SK-N-SH (cell line): ENCODE data around the gene TCHHL1. TPM values are rescaled to one million over a fixed set of nuclear protein-coding genes. Genes with fewer than 3 reads are reported as not detected.

ENCODE experiments used
- CTCF ChIA-PET: fragments of 300-600, 350-600 bp; formaldehyde crosslinking; extraction: SDS; loops from one replicate; lab custom pipeline; 2021; lab: Yijun Ruan, JAX
- POLR2A ChIA-PET: fragments of 350-600 bp; sonication (Branson Sonifier 250); formaldehyde crosslinking; extraction: SDS; loops from one replicate; lab custom pipeline; 2020; ENCODE audit warnings: antibody characterized with exemption, inconsistent platforms; lab: Yijun Ruan, JAX
- DNase-seq: peaks from one replicate; pipeline ENCODE4 v3.0.0; 2012
- H2AFZ ChIP-seq: fragments of 200-600 bp; sonication (generic); 2 replicates; pipeline ENCODE4 v1.8.1; 2016; ENCODE audit warnings: antibody characterized with exemption, mild to moderate bottlenecking, low read depth
- H3F3A ChIP-seq: fragments of 200-600 bp; sonication (generic); replicated peaks from 2 replicates; pipeline ENCODE3; 2016; ENCODE audit warnings: antibody characterized with exemption, mild to moderate bottlenecking; ENCODE audit not compliant: insufficient read depth
- H3K27ac ChIP-seq, 2 experiments: fragments of 200-500 bp in 1 of 2; fragments of 200-600 bp in 1 of 2; sonication (Bioruptor generic) in 1 of 2; sonication (generic), shearing (Covaris generic) in 1 of 2; 2 replicates each; pipeline versions ENCODE4 v1.5.1 to v1.6.1; 2014 to 2016; ENCODE audit warnings: low read depth in 2 of 2, inconsistent platforms in 1 of 2, low read length in 1 of 2, mild to moderate bottlenecking in 1 of 2, mixed read lengths in 1 of 2
- H3K27me3 ChIP-seq: fragments of 200-600 bp; sonication (generic), shearing (Covaris generic); 2 replicates; pipeline ENCODE4 v1.6.1; 2016; ENCODE audit warnings: mixed run types; ENCODE audit not compliant: insufficient read depth
- H3K36me3 ChIP-seq, 2 experiments: fragments of 200-500 bp in 1 of 2; fragments of 200-600 bp in 1 of 2; sonication (Bioruptor generic) in 1 of 2; sonication (generic) in 1 of 2; replicated peaks in 1 of 2; 2 replicates each; pipeline versions ENCODE3 to v1.5.1; 2014 to 2016; ENCODE audit warnings: low read length in 1 of 2, mild to moderate bottlenecking in 1 of 2; ENCODE audit not compliant: insufficient read depth in 2 of 2, control insufficient read depth in 1 of 2
- H3K4me1 ChIP-seq, 2 experiments: fragments of 200-500 bp in 1 of 2; fragments of 200-600 bp in 1 of 2; sonication (Bioruptor generic) in 1 of 2; sonication (generic), shearing (Covaris generic) in 1 of 2; 2 replicates each; pipeline versions ENCODE4 v1.5.1 to v1.6.1; 2014 to 2016; ENCODE audit warnings: low read depth in 1 of 2, low read length in 1 of 2, mixed run types in 1 of 2; ENCODE audit not compliant: insufficient read depth in 2 of 2, control insufficient read depth in 1 of 2
- H3K4me2 ChIP-seq: fragments of 200-600 bp; sonication (generic), shearing (Covaris generic); 2 replicates; pipeline ENCODE4 v1.6.1; 2017; ENCODE audit warnings: mixed run types
- H3K4me3 ChIP-seq, 2 experiments: fragments of 200-500 bp in 1 of 2; fragments of 200-600 bp in 1 of 2; sonication (Bioruptor generic) in 1 of 2; sonication (generic), shearing (Covaris generic) in 1 of 2; 2 replicates each; pipeline versions ENCODE4 v1.5.1 to v1.8.1; 2014 to 2016; ENCODE audit warnings: low read depth in 2 of 2, inconsistent platforms in 1 of 2, low read length in 1 of 2, mild to moderate bottlenecking in 1 of 2, mixed read lengths in 1 of 2, moderate library complexity in 1 of 2
- H3K79me2 ChIP-seq: fragments of 200-600 bp; sonication (generic); 2 replicates; pipeline ENCODE4 v1.8.1; 2017; ENCODE audit warnings: mild to moderate bottlenecking; ENCODE audit not compliant: insufficient read depth
- H3K9ac ChIP-seq: fragments of 200-600 bp; sonication (generic); 2 replicates; pipeline ENCODE4 v1.6.1; 2017; ENCODE audit warnings: mixed run types
- H3K9me2 ChIP-seq: fragments of 200-600 bp; sonication (generic); 2 replicates; pipeline ENCODE4 v1.6.1; 2017; ENCODE audit warnings: mixed run types
- H3K9me3 ChIP-seq: fragments of 200-600 bp; sonication (generic); 2 replicates; pipeline ENCODE4 v1.6.1; 2017; ENCODE audit warnings: mixed run types, mild to moderate bottlenecking, moderate library complexity
- H4K20me1 ChIP-seq: fragments of 200-600 bp; sonication (generic); 2 replicates; pipeline ENCODE4 v1.6.1; 2017; ENCODE audit warnings: mild to moderate bottlenecking, mixed run types; ENCODE audit not compliant: insufficient read depth
- CHD2 ChIP-seq: fragments of 150-350 bp; IDR thresholded peaks from 2 replicates; pipeline ENCODE4 v1.6.1; 2018; ENCODE audit warnings: low read length; ENCODE audit not compliant: partially characterized antibody
- ELF1 ChIP-seq: IDR thresholded peaks from 2 replicates; pipeline ENCODE4 v1.4.0; 2012
- EZH2phosphoT487 ChIP-seq: fragments of 200-600 bp; sonication (generic); IDR thresholded peaks from 2 replicates; pipeline ENCODE4 v1.6.1; 2017; ENCODE audit warnings: low read depth, mixed run types, mild to moderate bottlenecking, antibody characterized with exemption, moderate library complexity, borderline replicate concordance
- MXI1 ChIP-seq: IDR thresholded peaks from 2 replicates; pipeline ENCODE4 v1.6.1; 2012; ENCODE audit warnings: mild to moderate bottlenecking, low read depth, low read length, improper control_type of control experiment
- NFIC ChIP-seq: IDR thresholded peaks from 2 replicates; pipeline ENCODE4 v1.4.0; 2012; ENCODE audit warnings: borderline replicate concordance
- NRF1 ChIP-seq: IDR thresholded peaks from 2 replicates; pipeline ENCODE4 v1.6.1; 2012; ENCODE audit warnings: low read depth, mild to moderate bottlenecking, low read length
- RAD21 ChIP-seq: IDR thresholded peaks from 2 replicates; pipeline ENCODE4 v1.6.1; 2012; ENCODE audit warnings: mild to moderate bottlenecking, low read length
- RFX5 ChIP-seq: IDR thresholded peaks from 2 replicates; pipeline ENCODE4 v1.6.1; 2012; ENCODE audit warnings: mild to moderate bottlenecking, improper control_type of control experiment, low read length
- RXRA ChIP-seq: IDR thresholded peaks from 2 replicates; pipeline ENCODE4 v1.4.0; 2012; ENCODE audit warnings: low read depth, mild to moderate bottlenecking, borderline replicate concordance
- SIN3A ChIP-seq: IDR thresholded peaks from 2 replicates; pipeline ENCODE4 v1.6.1; 2012; ENCODE audit warnings: low read depth, mild to moderate bottlenecking, low read length, moderate library complexity, borderline replicate concordance
- SMC3 ChIP-seq: IDR thresholded peaks from 2 replicates; pipeline ENCODE4 v1.6.1; 2012; ENCODE audit warnings: low read depth, low read length, improper control_type of control experiment
- TAF1 ChIP-seq: IDR thresholded peaks from 2 replicates; pipeline ENCODE4 v1.6.1; 2012; ENCODE audit warnings: low read depth, mild to moderate bottlenecking, low read length, moderate library complexity, borderline replicate concordance
- TCF12 ChIP-seq: IDR thresholded peaks from 2 replicates; pipeline ENCODE4 v1.4.0; 2012
- TEAD4 ChIP-seq: IDR thresholded peaks from 2 replicates; pipeline ENCODE4 v1.4.0; 2012; ENCODE audit warnings: mild to moderate bottlenecking, borderline replicate concordance; ENCODE audit not compliant: insufficient read depth
- WGBS: methylation state at CpG from one replicate; pipeline ENCODE4 v1.1.6; 2017; ENCODE audit warnings: low lambda C conversion rate; 5-methylcytosine and 5-hydroxymethylcytosine counted together
- polyA plus RNA-seq, 3 experiments: library from polyadenylated mRNA; depleted of rRNA; stranded (reverse); fragments of >200 nt; gene quantifications; 2 replicates each; pipeline ENCODE4 v1.2.3, GENCODE V29; 2012
- TF ChIP-seq, protein P1 (sequence below): IDR thresholded peaks from 2 replicates; pipeline ENCODE4 v1.4.0; 2012; ENCODE audit warnings: low read depth
- TF ChIP-seq, protein P2 (sequence below): IDR thresholded peaks from 2 replicates; pipeline ENCODE4 v1.6.1; 2012; ENCODE audit warnings: mild to moderate bottlenecking, low read depth, low read length, moderate library complexity
- TF ChIP-seq, protein P3 (sequence below): fragments of 200-600 bp; sonication (generic); IDR thresholded peaks from 2 replicates; pipeline ENCODE4 v1.6.1; 2017; ENCODE audit warnings: antibody characterized with exemption, mild to moderate bottlenecking, moderate library complexity
- TF ChIP-seq, protein P4 (sequence below): fragments of 150-350 bp; IDR thresholded peaks from 2 replicates; pipeline ENCODE4 v1.6.1; 2016; ENCODE audit warnings: mild to moderate bottlenecking, low read depth, low read length

TCHHL1 gene
- polyA plus RNA-seq, 1 of the 3 experiments (the other 2 are of a cell fraction), result not detected

DNA sequence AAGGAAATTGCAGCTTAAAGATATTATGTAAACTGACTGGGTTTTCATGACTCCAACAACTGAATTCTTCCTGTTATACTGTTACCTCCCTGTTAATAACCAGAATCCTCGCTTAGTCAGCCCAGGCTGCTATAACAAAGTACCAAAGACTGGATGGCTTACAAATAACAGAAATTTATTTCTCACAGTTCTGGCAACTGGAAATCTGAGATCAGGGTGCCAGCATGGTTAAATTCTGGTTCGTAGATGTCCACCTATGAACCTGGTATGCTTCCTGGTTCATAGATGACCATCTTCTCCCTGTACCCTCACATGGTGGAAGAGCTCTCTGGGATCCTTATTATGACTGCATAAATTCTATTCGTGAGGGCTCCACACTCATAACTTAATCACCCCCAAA lies 8.1 kb upstream of the TCHHL1 start:
- Histone ChIP-seq H3K27me3 (peaks cover 19% of the 10 kb centered on the region; the same call in 1 of the 2 replicates), H3F3A (no peaks in the 10 kb centered on the region), H3K9ac (no peak overlapping the region), H4K20me1 (no peaks in the 10 kb centered on the region), H3K4me1 (no peaks in the 10 kb centered on the region), H3K4me3 (no peak overlapping the region), H3K4me2 (no peak overlapping the region), H3K36me3 (no peaks in the 10 kb centered on the region), H3K9me3 (no peaks in the 10 kb centered on the region; the same call in 1 of the 2 replicates), H2AFZ (no peak overlapping the region), H3K27ac (no peak overlapping the region), H3K79me2 (no peaks in the 10 kb centered on the region), H3K9me2 (no peaks in the 10 kb centered on the region)
- ChIA-PET POLR2A (no interaction called here), CTCF (no interaction called here)
- TF ChIP-seq, protein P1, sequence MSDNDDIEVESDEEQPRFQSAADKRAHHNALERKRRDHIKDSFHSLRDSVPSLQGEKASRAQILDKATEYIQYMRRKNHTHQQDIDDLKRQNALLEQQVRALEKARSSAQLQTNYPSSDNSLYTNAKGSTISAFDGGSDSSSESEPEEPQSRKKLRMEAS, result no peak
- TF ChIP-seq NFIC (no peak), SIN3A (no peak), RXRA (no peak), TAF1 (no peak), MXI1 (no peak), RAD21 (no peak)
- TF ChIP-seq, protein P2, sequence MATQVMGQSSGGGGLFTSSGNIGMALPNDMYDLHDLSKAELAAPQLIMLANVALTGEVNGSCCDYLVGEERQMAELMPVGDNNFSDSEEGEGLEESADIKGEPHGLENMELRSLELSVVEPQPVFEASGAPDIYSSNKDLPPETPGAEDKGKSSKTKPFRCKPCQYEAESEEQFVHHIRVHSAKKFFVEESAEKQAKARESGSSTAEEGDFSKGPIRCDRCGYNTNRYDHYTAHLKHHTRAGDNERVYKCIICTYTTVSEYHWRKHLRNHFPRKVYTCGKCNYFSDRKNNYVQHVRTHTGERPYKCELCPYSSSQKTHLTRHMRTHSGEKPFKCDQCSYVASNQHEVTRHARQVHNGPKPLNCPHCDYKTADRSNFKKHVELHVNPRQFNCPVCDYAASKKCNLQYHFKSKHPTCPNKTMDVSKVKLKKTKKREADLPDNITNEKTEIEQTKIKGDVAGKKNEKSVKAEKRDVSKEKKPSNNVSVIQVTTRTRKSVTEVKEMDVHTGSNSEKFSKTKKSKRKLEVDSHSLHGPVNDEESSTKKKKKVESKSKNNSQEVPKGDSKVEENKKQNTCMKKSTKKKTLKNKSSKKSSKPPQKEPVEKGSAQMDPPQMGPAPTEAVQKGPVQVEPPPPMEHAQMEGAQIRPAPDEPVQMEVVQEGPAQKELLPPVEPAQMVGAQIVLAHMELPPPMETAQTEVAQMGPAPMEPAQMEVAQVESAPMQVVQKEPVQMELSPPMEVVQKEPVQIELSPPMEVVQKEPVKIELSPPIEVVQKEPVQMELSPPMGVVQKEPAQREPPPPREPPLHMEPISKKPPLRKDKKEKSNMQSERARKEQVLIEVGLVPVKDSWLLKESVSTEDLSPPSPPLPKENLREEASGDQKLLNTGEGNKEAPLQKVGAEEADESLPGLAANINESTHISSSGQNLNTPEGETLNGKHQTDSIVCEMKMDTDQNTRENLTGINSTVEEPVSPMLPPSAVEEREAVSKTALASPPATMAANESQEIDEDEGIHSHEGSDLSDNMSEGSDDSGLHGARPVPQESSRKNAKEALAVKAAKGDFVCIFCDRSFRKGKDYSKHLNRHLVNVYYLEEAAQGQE, result no peak
- WGBS, result 0% methylated on average over 3 of the region's 3 CpGs
- DNase-seq, result no peak

DNA sequence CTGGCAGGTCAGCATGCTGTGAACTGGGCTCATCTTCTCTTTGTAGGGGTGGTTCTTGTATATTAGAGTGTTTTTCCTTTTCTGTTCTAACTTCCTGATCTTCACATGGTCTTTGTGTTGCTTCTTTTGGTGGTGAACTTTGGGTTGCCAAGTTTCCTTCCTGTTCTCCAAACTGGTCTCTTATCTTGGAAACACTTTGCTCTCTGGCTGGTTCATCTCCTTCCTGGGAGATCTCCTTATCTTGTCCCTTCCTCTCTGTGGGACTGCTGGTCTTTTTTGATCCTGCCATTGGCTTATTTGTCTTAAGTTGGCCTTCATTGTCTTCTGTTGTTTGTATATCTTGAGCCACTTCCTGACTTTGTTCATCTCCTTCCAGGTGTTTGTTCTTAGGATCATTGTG lies 2.1 kb downstream of the TCHHL1 start:
- no peaks in the 10 kb centered on the region for H3K9me3 ChIP-seq
- TF ChIP-seq NFIC, result no peak
- TF ChIP-seq TEAD4, result no peak
- TF ChIP-seq SMC3, result no peak
- no peak for TF ChIP-seq ELF1
- no peak for TF ChIP-seq RFX5
- TF ChIP-seq RAD21, result no peak
- TF ChIP-seq NRF1, result no peak
- TF ChIP-seq, protein P3, sequence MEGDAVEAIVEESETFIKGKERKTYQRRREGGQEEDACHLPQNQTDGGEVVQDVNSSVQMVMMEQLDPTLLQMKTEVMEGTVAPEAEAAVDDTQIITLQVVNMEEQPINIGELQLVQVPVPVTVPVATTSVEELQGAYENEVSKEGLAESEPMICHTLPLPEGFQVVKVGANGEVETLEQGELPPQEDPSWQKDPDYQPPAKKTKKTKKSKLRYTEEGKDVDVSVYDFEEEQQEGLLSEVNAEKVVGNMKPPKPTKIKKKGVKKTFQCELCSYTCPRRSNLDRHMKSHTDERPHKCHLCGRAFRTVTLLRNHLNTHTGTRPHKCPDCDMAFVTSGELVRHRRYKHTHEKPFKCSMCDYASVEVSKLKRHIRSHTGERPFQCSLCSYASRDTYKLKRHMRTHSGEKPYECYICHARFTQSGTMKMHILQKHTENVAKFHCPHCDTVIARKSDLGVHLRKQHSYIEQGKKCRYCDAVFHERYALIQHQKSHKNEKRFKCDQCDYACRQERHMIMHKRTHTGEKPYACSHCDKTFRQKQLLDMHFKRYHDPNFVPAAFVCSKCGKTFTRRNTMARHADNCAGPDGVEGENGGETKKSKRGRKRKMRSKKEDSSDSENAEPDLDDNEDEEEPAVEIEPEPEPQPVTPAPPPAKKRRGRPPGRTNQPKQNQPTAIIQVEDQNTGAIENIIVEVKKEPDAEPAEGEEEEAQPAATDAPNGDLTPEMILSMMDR, result no peak
- TF ChIP-seq TCF12, result no peak
- TF ChIP-seq, protein P4, sequence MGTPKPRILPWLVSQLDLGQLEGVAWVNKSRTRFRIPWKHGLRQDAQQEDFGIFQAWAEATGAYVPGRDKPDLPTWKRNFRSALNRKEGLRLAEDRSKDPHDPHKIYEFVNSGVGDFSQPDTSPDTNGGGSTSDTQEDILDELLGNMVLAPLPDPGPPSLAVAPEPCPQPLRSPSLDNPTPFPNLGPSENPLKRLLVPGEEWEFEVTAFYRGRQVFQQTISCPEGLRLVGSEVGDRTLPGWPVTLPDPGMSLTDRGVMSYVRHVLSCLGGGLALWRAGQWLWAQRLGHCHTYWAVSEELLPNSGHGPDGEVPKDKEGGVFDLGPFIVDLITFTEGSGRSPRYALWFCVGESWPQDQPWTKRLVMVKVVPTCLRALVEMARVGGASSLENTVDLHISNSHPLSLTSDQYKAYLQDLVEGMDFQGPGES, result no peak
- TF ChIP-seq CHD2, result no peak
- no peak for TF ChIP-seq EZH2phosphoT487
- no peaks in the 10 kb centered on the region for H4K20me1 ChIP-seq
- H3K9me2 ChIP-seq, result no peaks in the 10 kb centered on the region
- ChIA-PET POLR2A (no interaction called here), CTCF (no interaction called here)
- no peak overlapping the region for H3K27ac ChIP-seq
- H3K36me3 ChIP-seq, result no peaks in the 10 kb centered on the region
- H3K79me2 ChIP-seq, result no peaks in the 10 kb centered on the region
- DNase-seq, result no peak
- H3K27me3 ChIP-seq, result no peaks in the 10 kb centered on the region; the same call in 1 of the 2 replicates
- no peaks in the 10 kb centered on the region for H3K4me1 ChIP-seq
- no peak overlapping the region for H3K9ac ChIP-seq
- H2AFZ ChIP-seq, result no peak overlapping the region
- H3K4me3 ChIP-seq, result no peak overlapping the region
- H3K4me2 ChIP-seq, result no peak overlapping the region
- H3F3A ChIP-seq, result no peaks in the 10 kb centered on the region
